GM12872 (cell line): ENCODE data around the gene KRTAP5-3.
A peak's percentile ranks its signal among the peaks of the same experiment; 100 is the strongest.

Experiments used
- CTCF ChIP-seq: IDR thresholded peaks from 3 replicates; pipeline ENCODE4 v1.5.1; 2011; ENCODE audit warnings: low read depth, mild to moderate bottlenecking, low read length, moderate library complexity; ENCODE audit not compliant: insufficient read depth

The KRTAP5-3 gene

GRCh38 chr11:1640076-1640946 is 32.0 kb upstream of the KRTAP5-3 start:
- peak; percentile 81 for TF ChIP-seq CTCF

- TF ChIP-seq CTCF: no peak
Measured at GRCh38 chr11:1639666-1640065, 31.4 kb upstream of the KRTAP5-3 start.

GRCh38 chr11:1639102-1639620 is 30.9 kb upstream of the KRTAP5-3 start:
- no peak for TF ChIP-seq CTCF

- TF ChIP-seq CTCF: no peak
Measured at GRCh38 chr11:1638344-1638743, 30.1 kb upstream of the KRTAP5-3 start.

- no peak for TF ChIP-seq CTCF
Measured at GRCh38 chr11:1637628-1638027, 29.4 kb upstream of the KRTAP5-3 start.

GRCh38 chr11:1636291-1636950 is 28.2 kb upstream of the KRTAP5-3 start:
- TF ChIP-seq CTCF: no peak

- TF ChIP-seq CTCF: no peak
Measured at GRCh38 chr11:1633864-1634263, 25.6 kb upstream of the KRTAP5-3 start.
